Measurements from ENCODE around the gene TNFAIP8L3.

DNA sequence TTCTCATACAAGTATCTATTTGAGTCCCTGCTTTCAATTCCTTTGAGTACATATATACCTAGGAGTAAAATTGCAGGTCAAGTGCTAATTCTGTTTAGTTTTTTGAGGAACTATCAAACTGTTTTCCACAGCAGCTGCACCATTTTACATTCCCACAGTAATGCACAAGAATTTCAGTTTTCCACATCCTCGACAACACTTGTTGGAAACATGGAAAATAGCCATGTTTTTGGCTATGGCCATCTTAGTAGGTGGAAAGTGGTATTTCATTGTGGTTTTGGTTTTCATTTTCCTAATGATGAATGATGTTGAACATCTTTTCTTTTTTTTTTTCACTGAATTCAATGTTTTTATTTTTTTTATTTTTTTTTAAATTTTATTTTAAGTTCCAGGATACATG is 44.4 kb upstream of the TNFAIP8L3 start:
- TF ChIP-seq, protein P1, sequence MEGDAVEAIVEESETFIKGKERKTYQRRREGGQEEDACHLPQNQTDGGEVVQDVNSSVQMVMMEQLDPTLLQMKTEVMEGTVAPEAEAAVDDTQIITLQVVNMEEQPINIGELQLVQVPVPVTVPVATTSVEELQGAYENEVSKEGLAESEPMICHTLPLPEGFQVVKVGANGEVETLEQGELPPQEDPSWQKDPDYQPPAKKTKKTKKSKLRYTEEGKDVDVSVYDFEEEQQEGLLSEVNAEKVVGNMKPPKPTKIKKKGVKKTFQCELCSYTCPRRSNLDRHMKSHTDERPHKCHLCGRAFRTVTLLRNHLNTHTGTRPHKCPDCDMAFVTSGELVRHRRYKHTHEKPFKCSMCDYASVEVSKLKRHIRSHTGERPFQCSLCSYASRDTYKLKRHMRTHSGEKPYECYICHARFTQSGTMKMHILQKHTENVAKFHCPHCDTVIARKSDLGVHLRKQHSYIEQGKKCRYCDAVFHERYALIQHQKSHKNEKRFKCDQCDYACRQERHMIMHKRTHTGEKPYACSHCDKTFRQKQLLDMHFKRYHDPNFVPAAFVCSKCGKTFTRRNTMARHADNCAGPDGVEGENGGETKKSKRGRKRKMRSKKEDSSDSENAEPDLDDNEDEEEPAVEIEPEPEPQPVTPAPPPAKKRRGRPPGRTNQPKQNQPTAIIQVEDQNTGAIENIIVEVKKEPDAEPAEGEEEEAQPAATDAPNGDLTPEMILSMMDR (IDR thresholded peaks at IDR 0.05; ENCODE audit: borderline replicate concordance, extremely low read depth, low read length, poor library complexity, severe bottlenecking) = no peak
- TF ChIP-seq EZH2 (IDR thresholded peaks at IDR 0.05; ENCODE audit: borderline replicate concordance, low read depth, low read length, severe bottlenecking) = no peak
